GM19467 (cell line): ENCODE measurements around the gene SLC38A5.
"Not testable (repeated sequence)": the region's sequence is repeated elsewhere in the genome, so short reads cannot be mapped to it uniquely, and the experiment has no call there.

Source experiments
- ATAC-seq: cut with Tn5 transposase; IDR thresholded peaks from one replicate; pipeline ENCODE4 v1.9.1; 2021; ENCODE audit warnings: mild to moderate bottlenecking, moderate library complexity; ENCODE audit not compliant: unreplicated experiment

Gene SLC38A5

DNA sequence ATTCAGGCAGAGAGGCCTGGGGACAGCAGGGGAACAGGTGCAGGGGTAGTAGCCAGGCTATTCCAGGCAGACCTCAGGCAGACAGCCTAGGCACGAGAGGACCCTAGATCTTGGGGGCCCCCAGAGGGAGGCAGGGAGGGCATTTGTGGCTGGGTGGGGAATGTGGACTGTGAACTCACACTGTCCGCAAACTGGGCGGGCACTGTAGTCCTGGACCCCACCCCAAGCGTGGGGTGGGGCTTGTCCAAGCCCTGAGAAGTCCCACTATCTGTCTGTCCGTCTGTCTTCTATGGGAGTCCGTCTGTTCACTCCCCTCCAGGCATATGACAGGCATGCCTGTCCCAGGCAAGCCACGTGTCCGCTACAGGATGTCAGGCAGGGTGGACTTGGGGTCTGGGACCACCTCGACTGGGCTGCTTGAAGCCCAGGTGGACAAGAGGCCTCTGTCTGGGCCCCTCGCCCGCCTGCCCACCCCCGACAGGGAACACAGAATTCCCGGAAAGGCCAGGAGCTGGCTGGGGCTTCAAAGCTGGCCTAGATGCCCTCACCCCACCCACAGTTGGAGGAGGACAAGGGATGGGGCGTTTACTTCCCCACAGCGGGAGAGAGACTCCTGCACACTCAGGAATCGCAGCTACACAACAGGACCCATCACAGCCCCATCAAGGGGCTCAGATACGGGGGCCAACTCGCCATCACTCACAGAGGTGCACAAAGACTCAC is at the start of gene SLC38A5:
TSS of gene SLC38A5 (minus strand) at position 151 of the 723 bp plus-strand sequence. CDS start 2,336 bp downstream, outside the sequence.
- no peak for ATAC-seq

DNA sequence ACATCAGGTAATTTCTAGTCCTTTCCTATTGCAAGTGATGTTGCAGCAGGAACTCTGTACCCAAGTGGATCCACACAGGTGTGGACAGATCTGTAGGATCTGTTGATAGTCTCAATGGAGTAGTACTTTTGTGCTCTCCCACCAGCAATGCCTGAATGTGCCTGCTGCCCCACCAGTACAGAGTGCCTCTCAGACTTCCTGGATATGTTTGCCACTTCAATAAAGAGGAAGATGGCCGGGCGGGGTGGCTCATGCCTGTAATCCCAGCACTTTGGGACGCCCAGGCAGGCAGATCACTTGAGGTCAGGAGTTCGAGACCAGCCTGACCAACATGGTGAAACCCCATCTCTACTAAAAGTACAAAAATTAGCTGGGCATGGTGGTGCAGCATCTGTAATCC is 49.4 kb upstream of the SLC38A5 start:
- not testable (repeated sequence) for ATAC-seq

DNA sequence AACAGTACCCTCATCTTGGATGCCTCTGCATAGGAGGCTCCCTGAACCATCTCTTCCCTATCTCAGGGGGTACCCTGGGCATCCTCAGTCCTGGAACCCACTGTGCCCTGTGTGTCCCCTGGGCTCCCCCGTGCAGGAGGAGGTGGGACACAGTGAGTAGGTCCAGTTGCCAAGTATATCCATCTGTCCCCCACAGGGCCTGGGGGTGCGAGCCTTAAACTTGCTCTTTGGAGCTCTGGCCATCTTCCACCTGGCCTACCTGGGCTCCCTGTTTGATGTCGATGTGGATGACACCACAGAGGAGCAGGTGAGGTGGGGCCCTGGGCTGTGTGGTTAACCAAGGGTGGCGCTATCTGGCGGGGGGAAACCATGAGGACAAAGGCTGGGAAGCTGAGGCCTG is 46.9 kb upstream of the SLC38A5 start:
- ATAC-seq = no peak

DNA sequence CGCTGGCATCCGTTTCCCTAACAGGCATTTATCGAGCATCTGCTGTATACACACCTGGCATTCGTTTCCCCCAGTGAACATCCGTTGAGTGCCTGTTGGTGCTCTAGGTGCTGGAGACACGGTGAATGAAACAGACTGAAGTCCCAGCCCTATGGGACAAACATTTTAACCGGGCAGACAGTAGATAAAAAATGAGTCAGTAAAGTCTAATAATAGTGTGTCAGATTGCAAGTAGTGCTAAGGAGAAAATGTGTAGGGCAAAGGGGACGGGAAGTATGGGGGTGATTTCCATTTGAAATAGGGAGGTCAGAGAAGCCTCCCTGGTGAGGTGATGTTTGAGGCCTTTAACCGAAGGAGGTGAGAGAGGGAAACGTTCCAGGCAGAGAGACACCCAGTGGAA is 46.2 kb upstream of the SLC38A5 start:
- ATAC-seq = no peak

DNA sequence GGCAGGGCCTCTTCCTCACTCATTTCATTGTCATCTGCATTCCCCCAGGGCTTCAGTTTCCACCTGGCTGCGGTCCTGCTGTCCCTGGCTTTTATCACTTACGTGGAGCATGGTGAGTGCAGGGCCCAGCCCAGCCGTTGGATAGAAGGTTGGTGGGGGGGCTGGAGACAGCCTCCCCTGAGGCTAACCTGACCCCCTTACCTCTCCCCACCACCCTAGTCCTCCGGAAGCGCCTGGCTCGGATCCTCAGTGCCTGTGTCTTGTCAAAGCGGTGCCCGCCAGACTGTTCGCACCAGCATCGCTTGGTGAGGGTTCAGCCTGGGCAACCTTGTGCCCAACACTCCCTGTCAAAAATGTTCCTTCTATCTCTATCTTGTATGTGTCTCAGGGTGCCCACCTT is 45.8 kb upstream of the SLC38A5 start:
- no peak for ATAC-seq

DNA sequence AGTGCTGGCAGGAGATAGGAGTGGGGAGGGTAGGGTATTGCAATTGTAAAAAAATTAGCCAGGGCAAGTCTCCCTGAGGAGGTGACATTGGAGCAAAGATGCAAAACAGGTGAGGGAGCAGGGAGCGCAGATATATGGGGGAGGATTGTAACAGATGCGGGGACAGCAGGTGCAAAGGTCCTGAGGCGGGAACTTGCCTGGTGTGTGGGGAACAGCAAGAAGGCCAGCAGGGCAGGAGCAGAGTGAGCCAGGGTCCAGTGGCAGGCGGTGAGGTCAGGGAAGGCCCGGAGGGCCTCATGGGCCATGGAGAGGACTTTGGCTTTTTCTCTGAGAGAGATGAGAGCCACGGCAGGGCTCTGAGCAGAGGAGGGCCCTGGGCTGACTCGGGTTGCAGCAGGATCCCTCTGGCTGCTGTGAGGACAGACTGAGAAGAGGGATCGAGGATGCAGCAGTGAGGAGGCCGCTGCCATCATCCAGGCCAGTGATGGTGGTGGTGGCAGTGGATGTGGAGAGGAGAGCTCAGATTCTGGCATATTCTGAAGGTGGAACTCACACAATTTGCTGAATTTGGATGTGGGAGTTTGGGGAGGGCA is 44.9 kb upstream of the SLC38A5 start:
- no peak for ATAC-seq

DNA sequence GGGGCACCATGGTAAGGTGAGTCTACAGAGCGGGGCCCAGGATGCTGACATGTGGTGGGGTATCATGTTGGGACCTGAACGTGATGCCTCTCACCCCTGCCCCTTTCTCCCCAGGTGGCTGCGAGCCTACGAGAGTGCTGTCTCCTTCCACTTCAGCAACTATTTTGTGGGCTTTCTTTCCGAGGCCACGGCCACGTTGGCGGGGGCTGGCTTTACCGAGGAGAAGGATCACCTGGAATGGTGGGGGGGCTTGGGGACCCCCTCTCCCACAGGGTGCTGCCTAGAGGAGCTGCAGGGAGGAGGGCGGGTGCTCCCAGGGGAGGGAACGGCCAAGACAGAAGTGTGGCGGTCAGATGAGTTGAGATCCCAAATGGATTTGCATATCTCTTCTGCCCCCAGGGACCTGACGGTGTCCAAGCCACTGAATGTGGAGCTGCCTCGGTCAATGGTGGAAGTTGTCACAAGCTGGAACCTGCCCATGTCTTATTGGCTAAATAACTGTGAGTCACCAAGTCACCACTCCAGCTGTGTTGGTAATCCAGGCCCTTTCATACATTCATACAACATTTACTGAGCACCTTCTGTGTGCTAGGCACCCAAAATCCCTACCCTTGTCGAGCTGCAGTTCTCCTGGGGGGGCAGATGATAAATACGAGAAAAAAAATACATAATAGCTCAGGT is 44.2 kb upstream of the SLC38A5 start:
- ATAC-seq = no peak

DNA sequence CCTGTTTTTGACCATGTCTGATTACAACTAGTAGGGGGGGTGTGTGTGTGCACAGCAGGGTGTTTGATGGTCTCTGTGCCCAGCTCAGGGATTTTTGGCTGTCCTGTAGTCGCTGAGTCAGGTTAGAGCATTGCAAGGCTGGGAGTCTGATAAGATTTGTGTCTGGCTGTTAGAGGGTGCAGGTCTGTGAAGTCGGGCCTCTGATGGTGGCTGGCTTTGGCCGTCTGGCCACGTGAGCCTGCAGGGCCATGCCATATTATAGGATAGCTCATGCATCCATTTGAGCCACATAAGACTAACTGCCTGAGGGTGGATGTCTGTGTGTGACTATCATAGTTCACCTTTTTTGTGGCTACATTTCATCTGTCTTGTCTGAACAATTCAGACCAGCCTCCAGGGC is 43.6 kb upstream of the SLC38A5 start:
- no peak for ATAC-seq

DNA sequence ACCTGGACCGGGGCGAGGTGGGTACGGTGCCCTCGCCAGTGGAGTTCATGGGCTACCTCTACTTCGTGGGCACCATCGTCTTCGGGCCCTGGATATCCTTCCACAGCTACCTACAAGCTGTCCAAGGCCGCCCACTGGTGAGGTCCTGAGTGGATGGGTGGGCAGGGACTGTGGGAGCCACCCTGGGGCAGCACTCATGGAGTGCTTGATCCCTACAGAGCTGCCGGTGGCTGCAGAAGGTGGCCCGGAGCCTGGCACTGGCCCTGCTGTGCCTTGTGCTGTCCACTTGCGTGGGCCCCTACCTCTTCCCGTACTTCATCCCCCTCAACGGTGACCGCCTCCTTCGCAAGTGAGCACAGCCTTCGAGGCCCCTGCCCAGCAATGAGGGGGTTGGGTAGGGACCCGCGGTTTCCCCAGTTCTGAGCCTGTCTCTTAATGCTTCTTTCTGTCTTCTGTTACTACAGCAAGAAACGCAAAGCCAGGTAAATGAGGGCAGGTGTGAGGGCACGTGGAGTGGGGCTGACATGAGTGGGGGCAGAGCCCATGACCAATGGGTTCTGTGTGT is 42.4 kb upstream of the SLC38A5 start:
- no peak for ATAC-seq

DNA sequence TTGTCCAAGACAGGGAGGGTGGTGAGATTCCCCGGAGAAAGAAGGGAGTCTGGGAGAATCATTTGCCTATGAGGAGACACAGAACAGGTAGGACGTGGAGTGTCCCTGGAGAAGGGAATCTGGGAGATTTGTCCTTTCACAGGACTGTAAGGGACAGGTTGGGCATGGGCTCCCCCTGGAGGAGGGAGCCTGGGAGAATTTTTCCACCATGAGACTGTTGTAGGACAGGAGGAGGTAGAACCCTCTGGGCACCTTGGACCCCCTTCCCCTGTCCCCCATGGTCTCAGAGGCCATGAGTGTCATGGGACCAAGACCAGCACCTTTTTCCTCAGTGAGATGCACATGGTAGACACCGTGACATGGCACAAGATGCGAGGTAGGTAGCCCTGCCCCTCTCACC is 41.5 kb upstream of the SLC38A5 start:
- ATAC-seq = no peak

DNA sequence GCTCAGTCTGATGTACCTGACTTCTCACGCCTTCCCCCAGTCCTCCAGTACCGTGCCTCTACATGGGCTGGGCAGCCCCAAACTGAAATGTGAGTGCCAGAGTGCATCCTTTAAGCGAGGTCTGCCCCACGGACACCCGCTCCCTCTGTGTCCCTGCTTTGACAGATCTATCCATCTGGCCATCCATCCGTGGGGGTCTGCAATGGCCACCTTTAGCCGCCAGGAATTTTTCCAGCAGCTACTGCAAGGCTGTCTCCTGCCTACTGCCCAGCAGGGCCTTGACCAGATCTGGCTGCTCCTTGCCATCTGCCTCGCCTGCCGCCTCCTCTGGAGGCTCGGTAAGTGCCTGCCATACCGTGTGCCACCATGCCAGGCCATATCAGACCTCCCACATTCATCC is 39.6 kb upstream of the SLC38A5 start:
- ATAC-seq = no peak

DNA sequence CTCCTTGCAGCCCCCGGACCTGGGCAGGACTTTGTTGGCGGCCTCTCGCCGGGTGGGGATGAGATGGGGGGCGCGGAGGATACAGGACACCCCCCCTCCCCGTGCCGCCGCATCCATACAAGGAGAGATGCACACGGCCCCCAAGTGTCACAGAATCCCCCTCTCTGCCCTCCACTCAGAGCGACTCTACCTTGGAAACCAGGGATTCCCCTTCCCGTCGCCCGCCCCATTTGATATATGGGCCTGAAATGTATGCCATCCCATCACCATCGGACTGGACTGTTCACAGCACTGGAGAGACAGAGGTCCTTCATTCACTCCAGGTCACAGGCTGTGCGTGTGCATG is 39.2 kb upstream of the SLC38A5 start:
- no peak for ATAC-seq

DNA sequence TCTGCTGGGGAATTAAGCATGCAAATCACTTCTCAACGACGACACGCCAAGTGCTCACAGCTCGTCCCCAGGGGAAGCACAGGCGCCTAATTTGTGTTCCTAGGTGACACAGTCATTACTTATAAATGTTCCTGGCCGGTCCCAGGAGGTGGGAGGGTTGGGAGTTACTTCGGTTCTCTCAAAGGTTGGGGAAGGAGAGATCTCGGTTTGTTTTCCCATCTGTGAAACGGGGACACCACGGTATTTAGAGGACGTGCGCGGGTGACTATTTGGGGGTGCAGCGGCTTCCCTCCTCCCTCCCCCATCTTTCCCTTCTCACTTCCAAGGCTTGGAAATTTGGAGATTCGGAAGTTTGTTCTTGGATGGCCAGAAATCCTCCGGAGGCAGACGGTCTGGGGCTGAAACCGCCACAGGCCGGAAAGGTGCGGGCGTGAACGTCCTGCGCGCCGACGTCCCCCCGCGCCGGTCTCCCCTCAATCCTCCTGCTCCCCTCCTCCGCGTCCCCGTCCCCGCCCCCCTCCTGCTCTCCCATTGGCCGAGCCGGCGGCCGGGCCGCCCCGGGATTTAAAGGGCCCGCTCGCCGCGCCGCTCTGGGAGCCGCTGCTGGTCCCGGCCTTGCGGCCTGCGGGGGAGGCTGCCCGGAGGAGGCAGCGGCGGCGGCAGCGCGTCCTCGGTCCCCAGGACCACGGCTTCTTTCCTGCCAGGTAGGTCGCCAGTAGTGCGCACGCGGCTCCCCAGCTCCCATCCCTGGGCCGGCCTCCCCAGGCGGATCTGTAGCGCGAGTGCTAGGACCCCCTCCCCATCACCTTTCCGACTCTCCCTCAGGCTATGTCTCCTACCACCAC is 38.6 kb upstream of the SLC38A5 start, which contains the start of gene PORCN:
TSS of gene PORCN (plus strand) at position 593 of the 845 bp plus-strand sequence. CDS start 829 bp downstream, outside the sequence.
- peak; percentile 51 for ATAC-seq

DNA sequence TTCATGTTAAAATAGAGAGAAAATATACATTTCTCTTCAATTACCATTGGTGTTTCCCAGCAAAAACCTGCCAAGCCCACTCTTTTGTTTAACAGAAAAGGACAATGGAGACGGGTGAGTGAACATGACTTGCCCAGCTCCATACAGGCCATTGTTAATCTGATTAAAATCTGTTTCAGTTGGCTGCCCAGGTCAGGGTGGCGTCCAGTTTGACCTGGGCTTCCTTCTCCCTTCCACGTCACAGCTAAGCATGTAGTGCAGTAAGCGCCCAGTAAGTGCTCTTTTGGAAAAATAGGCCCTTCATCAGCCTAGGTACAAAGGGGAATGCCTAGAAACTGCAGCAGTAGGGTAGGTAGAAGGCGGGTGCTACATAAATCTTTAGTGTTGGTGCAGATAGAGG is 37.2 kb upstream of the SLC38A5 start:
- ATAC-seq = no peak

DNA sequence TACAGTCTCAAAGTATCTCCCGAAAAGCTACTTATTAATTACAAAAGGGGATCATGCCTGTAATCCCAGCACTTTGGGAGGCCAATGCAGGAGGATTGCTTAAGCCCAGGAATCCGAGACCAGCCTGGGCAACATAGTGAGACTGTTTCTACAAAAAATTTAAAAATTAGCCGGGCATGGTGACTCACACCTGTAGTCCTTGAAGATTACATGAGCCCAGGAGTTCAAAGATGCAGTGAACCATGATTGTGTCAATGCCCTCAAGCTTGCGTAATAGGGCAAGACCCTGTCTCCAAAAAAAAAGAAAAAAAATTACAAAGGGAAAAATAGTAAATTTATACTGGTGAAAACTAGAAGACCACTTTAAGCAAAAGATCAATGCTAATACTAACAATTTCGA is 35.4 kb upstream of the SLC38A5 start:
- no peak for ATAC-seq

DNA sequence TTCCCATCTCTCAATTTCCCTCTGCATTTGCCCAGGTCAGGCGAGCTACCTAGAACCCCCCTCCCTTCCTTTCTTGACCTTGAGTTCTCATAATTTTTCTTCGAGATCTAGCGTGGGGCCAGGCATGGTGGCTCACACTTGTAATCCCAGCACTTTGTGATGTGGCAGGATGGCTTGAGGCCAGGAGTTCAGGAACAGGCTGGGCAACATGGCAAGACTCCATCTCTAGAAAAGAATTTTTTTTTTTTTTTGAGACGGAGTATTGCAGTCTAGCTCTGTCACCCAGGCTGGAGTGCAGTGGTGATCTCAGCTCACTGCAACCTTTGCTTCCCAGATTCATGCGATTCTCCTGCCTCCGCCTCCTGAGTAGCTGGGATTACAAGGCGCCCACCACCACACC is 34.2 kb upstream of the SLC38A5 start:
- ATAC-seq = no peak

DNA sequence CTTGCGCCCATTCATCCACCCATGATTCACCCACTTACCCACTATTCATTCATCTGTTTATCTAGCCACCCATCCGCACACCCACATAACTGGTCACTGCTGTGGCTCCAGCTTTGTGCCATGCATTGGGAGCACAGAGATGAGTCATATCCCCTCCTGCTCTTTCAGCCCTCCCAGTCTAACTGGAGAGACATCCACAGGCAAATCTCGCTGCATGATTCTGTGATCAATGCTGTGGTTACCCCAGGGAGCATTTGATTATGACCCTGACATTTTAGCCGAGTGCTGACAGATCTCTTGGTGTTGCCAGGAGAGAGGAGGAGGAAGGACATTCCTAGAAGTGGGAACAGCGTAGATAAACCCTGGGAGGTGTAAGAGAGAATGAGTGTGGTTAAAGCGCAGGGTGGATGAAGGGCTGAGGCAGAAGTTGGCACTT is 28.3 kb upstream of the SLC38A5 start:
- no peak for ATAC-seq

DNA sequence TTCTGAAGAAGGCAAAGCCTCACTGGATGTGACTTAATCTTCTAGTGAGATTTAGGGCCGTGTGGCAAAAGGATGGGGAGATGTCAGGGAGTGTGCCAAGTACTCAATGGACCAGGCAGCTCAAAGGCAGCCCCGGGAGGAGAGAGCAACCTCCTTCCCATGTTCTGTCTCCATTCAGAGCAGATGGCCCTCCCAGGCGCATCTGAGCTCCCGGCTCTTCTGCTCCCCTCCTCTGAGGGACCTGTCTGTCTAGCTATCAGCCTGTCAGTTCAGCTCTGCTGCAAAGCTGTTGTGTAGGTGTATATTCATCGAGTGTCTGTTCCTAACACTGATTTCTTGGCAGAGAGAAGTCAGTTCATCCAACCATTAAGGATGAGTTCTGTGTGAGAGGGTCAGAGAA is 27.8 kb upstream of the SLC38A5 start:
- ATAC-seq = no peak

DNA sequence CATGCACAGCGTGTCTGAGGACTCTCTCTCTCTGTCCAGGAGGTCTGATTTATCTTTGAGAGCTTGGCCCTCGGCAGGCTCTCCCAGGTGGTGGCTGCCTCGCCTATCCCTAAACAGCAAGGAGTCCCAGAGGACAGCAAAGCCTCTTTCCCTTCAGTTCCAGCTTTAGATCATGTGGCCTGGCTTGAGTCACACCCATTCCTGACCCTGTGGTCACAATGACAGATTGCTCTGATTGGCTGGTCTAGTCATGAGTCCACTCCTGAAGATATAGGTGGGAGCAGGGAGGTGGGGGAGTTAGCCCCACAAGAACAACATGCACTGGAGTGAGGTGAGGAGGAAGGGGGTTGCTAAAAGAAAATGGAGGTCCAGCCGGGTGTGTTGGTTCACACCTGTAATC is 26.6 kb upstream of the SLC38A5 start:
- ATAC-seq = no peak

DNA sequence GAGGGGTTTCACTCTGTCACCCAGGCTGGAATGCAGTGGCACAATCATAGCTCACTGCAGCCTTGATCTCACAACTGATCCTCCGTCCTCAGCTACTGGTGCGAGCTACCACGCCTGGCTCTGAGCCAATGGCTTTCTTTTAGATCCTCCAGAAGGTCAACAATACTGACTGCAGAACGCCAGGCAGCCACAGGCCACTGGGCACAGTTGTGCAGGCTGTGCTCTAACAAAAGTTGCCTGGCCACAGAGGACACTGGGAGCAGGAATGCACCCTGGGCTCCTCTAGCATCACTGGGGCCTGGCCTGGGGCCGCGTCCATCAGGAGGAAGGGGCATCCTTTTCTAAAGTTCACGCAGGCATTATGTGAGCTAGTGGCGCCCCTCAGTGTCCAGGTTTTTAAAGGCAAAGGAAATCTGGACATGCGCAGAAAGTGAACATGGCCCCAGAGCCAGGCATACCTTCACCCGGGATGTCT is 23.9 kb upstream of the SLC38A5 start:
- ATAC-seq = no peak
